ENCODE results near the gene CHD6. TPM values are rescaled to one million over a fixed set of nuclear protein-coding genes. Genes with fewer than 3 reads are reported as not detected.

Gene CHD6
- total and polyA plus RNA-seq, 2 of the 13 experiments (the other 11 are each of a cell fraction or from before 2014, with no cell fraction given): 14.4 to 52.0 TPM

DNA sequence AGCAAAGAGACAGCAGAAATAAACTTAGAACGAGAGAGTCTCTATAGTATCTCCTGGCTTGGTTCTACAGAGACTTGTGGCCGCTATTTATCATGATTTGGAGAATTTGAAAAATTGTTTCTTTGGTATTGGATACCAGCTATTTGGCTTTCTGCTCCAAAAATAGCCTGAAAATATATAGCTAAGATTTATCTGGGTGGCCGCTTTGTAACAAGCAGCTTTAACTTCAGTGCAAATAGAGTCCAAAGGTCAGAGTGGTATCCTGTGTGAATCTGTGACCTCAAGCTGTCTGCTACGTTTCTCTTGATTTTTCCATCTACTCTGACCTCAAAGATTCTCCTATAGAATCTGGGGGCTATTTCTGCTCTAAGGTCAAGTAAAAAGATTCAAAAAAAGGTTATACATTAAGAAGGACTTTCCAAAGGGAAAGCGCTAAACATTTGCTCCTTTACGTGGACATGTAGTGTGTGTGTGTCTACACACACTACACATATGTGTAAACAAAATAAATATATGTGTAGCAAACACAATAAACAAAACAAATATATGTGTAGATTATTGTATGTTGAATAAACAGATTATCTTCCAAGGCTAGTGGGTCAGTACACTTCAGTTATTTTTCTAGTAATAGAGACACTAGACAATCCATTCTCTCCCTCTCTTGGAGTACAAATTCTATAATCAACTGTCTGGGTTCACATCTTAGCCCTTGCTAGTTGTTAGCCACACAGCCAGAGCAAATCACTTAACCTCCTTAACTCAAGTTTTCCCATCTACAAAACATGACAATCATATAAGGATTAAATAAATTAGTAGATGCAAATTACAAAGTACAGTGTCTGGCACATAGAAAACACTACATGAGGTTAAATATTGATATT, 40.8 kb downstream of the CHD6 start (continued):
- TF ChIP-seq ZMYM4 (CRISPR knock-in tag; IDR thresholded peaks at IDR 0.05): peak; percentile 62
- no peak for TF ChIP-seq YEATS4 (CRISPR knock-in tag; IDR thresholded peaks at IDR 0.05; ENCODE audit: borderline replicate concordance)
- TF ChIP-seq GATAD1 (CRISPR knock-in tag; IDR thresholded peaks at IDR 0.05): 0 out of 2 replicates have a peak, but pooled peaks have one; percentile 36
- TF ChIP-seq, protein P1, sequence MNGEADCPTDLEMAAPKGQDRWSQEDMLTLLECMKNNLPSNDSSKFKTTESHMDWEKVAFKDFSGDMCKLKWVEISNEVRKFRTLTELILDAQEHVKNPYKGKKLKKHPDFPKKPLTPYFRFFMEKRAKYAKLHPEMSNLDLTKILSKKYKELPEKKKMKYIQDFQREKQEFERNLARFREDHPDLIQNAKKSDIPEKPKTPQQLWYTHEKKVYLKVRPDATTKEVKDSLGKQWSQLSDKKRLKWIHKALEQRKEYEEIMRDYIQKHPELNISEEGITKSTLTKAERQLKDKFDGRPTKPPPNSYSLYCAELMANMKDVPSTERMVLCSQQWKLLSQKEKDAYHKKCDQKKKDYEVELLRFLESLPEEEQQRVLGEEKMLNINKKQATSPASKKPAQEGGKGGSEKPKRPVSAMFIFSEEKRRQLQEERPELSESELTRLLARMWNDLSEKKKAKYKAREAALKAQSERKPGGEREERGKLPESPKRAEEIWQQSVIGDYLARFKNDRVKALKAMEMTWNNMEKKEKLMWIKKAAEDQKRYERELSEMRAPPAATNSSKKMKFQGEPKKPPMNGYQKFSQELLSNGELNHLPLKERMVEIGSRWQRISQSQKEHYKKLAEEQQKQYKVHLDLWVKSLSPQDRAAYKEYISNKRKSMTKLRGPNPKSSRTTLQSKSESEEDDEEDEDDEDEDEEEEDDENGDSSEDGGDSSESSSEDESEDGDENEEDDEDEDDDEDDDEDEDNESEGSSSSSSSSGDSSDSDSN (CRISPR knock-in tag; IDR thresholded peaks at IDR 0.05): no peak
- TF ChIP-seq HNF4A (CRISPR knock-in tag; IDR thresholded peaks at IDR 0.05): peak; percentile 96
- no peak for TF ChIP-seq ZNF558 (CRISPR knock-in tag; IDR thresholded peaks at IDR 0.05; ENCODE audit: borderline replicate concordance)
- peak; percentile 71 for TF ChIP-seq CREB1 (IDR thresholded peaks at IDR 0.05)
- peak; percentile 65; the same call in 1 of the 2 replicates for TF ChIP-seq CREB1 (CRISPR knock-in tag; IDR thresholded peaks at IDR 0.05)
- 0 out of 2 replicates have a peak, but pooled peaks have one; percentile 43 for TF ChIP-seq ZBTB7B (CRISPR knock-in tag; IDR thresholded peaks at IDR 0.05)
- TF ChIP-seq U2AF1 (optimal IDR thresholded peaks at IDR 0.05; ENCODE audit: low read depth, low read length): no peak
- TF ChIP-seq XRCC5 (optimal IDR thresholded peaks at IDR 0.05; ENCODE audit: low read length): no peak
- TF ChIP-seq NFIC (IDR thresholded peaks at IDR 0.05; ENCODE audit: low read length): peak; percentile 8; the same call in 1 of the 2 replicates
- TF ChIP-seq ZNF564 (CRISPR knock-in tag; IDR thresholded peaks at IDR 0.05): no peak
- TF ChIP-seq JUN (CRISPR knock-in tag; IDR thresholded peaks at IDR 0.05): no peak
- peak; percentile 88 for TF ChIP-seq MEF2D (CRISPR knock-in tag; IDR thresholded peaks at IDR 0.05)
- TF ChIP-seq HMG20A (CRISPR knock-in tag; IDR thresholded peaks at IDR 0.05; ENCODE audit: borderline replicate concordance): peak; percentile 66; the same call in 1 of the 2 replicates
- TF ChIP-seq KLF16 (CRISPR knock-in tag; IDR thresholded peaks at IDR 0.05): peak in 1 of 2 experiments; percentile 46; a peak in 1 of 4 replicates
- no peak for TF ChIP-seq SOX13 (IDR thresholded peaks at IDR 0.05)
- TF ChIP-seq SOX13 (CRISPR knock-in tag; conservative IDR thresholded peaks at IDR 0.05 in 1 of 2, IDR thresholded peaks at IDR 0.05 in 1 of 2): peak in 1 of 2 experiments; percentile 69; a peak in 2 of 4 replicates
- no peak for TF ChIP-seq FOXK2 (IDR thresholded peaks at IDR 0.05)
- no peak for TF ChIP-seq ZNF10 (CRISPR knock-in tag; IDR thresholded peaks at IDR 0.05; ENCODE audit: borderline replicate concordance, low read depth)
- TF ChIP-seq NR2F2 (IDR thresholded peaks at IDR 0.05; ENCODE audit: borderline replicate concordance, low read depth): peak; percentile 57; the same call in 1 of the 2 replicates
- no peak for TF ChIP-seq FOXP1 (IDR thresholded peaks at IDR 0.05)
- TF ChIP-seq FOXP1 (CRISPR knock-in tag; IDR thresholded peaks at IDR 0.05): peak; percentile 48; the same call in 1 of the 2 replicates
- no peak for TF ChIP-seq ZNF75D (CRISPR knock-in tag; IDR thresholded peaks at IDR 0.05; ENCODE audit: borderline replicate concordance)
- TF ChIP-seq PCBP1 (IDR thresholded peaks at IDR 0.05; ENCODE audit: borderline replicate concordance, low read depth, low read length): no peak
- TF ChIP-seq, protein P2, sequence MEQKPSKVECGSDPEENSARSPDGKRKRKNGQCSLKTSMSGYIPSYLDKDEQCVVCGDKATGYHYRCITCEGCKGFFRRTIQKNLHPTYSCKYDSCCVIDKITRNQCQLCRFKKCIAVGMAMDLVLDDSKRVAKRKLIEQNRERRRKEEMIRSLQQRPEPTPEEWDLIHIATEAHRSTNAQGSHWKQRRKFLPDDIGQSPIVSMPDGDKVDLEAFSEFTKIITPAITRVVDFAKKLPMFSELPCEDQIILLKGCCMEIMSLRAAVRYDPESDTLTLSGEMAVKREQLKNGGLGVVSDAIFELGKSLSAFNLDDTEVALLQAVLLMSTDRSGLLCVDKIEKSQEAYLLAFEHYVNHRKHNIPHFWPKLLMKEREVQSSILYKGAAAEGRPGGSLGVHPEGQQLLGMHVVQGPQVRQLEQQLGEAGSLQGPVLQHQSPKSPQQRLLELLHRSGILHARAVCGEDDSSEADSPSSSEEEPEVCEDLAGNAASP (CRISPR knock-in tag; IDR thresholded peaks at IDR 0.05; ENCODE audit: borderline replicate concordance): peak; percentile 84; the same call in 1 of the 2 replicates
- TF ChIP-seq FOXK1 (CRISPR knock-in tag; IDR thresholded peaks at IDR 0.05; ENCODE audit: borderline replicate concordance, low read depth): peak; percentile 27; the same call in 1 of the 2 replicates
- no peak for TF ChIP-seq ZNF460 (CRISPR knock-in tag; IDR thresholded peaks at IDR 0.05; ENCODE audit: borderline replicate concordance)

Data from HepG2 (cell line).